ENCODE measurements around the gene DIS3L2. TPM values are rescaled to one million over a fixed set of nuclear protein-coding genes. Genes with fewer than 3 reads are reported as not detected.

The DIS3L2 gene
- total and polyA plus RNA-seq, 2 of the 8 experiments (the other 6 are each of a cell fraction or from before 2014, with no cell fraction given) = 11.5 to 21.6 TPM

- Histone ChIP-seq H3K79me1 (ENCODE audit: low read depth, low read length) (no peaks in the 10 kb centered on the region), H4K8ac (ENCODE audit: extremely low read depth, insufficient read depth, low read length) (no peak overlapping the region; the same call in 1 of the 2 replicates), H2BK12ac (ENCODE audit: low read depth, low read length) (no peak overlapping the region), H4K91ac (replicated peaks; ENCODE audit: insufficient read length, low read length) (no peak overlapping the region), H2BK5ac (ENCODE audit: low read depth, low read length) (no peak overlapping the region), H3K9me3 (ENCODE audit: insufficient read depth in 2 of 2, low read depth in 1 of 2, low read length in 1 of 2) (no peaks in the 10 kb centered on the region), H3K4me1 (replicated peaks in 1 of 4; ENCODE audit: control insufficient read depth in 3 of 4, insufficient read depth in 4 of 4, low read length in 3 of 4) (peaks cover 0 to 2% (median 0%) of the 10 kb centered on the region in 4 experiments; a peak in 2 of 7 replicates), H3K14ac (ENCODE audit: insufficient read length) (no peak overlapping the region), H2BK15ac (ENCODE audit: low read length) (no peak overlapping the region), H2BK20ac (ENCODE audit: low read length) (no peak overlapping the region), H3K23ac (ENCODE audit: insufficient read length) (no peak overlapping the region), H2BK120ac (replicated peaks; ENCODE audit: low read depth, low read length) (no peak overlapping the region), H4K20me1 (replicated peaks in 1 of 2; ENCODE audit: control insufficient read depth in 1 of 2, insufficient read depth in 2 of 2, low read length in 2 of 2) (no peaks in the 10 kb centered on the region), H4K5ac (ENCODE audit: insufficient read length, low read depth, low read length) (no peak overlapping the region), H3K23me2 (ENCODE audit: low read depth, low read length) (no peaks in the 10 kb centered on the region), H3K56ac (replicated peaks; ENCODE audit: insufficient read length, low read depth, low read length) (no peak overlapping the region), H3K4ac (replicated peaks; ENCODE audit: insufficient read length, low read depth, low read length) (no peak overlapping the region), H3K27me3 (replicated peaks in 1 of 4; ENCODE audit: control insufficient read depth in 3 of 4, extremely low read depth in 1 of 4, insufficient read depth in 3 of 4, low read length in 3 of 4) (no peaks in the 10 kb centered on the region; a peak in 1 of 7 replicates), H3K4me3 (ENCODE audit: extremely low read depth in 1 of 4, insufficient read depth in 2 of 4, low read depth in 3 of 4, low read length in 4 of 4) (no peak overlapping the region), H3K4me2 (ENCODE audit: insufficient read depth in 1 of 2, low read depth in 2 of 2, low read length in 2 of 2) (no peak overlapping the region), H2AFZ (ENCODE audit: low read length) (peak overlapping the region; percentile 15; the same call in 1 of the 2 replicates), H2AK5ac (ENCODE audit: low read depth, low read length) (no peak overlapping the region), H3K9ac (replicated peaks in 1 of 4; ENCODE audit: extremely low read depth in 1 of 4, low read depth in 3 of 4, low read length in 3 of 4) (no peak overlapping the region), H3K18ac (ENCODE audit: extremely low read depth, low read length) (no peak overlapping the region), H3K27ac (ENCODE audit: low read depth, low read length) (no peak overlapping the region), H3K36me3 (ENCODE audit: control insufficient read depth in 2 of 4, insufficient read depth in 4 of 4, low read length in 3 of 4) (no peaks in the 10 kb centered on the region), H3K79me2 (ENCODE audit: control insufficient read depth in 1 of 2, insufficient read depth in 2 of 2, low read length in 2 of 2) (no peaks in the 10 kb centered on the region)
- 84% methylated on average over 8 of the region's 8 CpGs; no CpG with 5 or more reads in 1 of the 2 experiments for WGBS, 2 experiments (ENCODE audit: extremely low coverage in 1 of 2, insufficient coverage in 1 of 2, insufficient read length in 1 of 2, insufficient replicate concordance in 2 of 2, low coverage in 1 of 2, low lambda C conversion rate in 2 of 2, missing lambda C conversion rate in 1 of 2)
- CTCF ChIA-PET (ENCODE audit: partially characterized antibody) = interaction anchor here (0.5 to 3.6 kb wide), 15 partner anchors 8 to 495 kb away, joined by 3 to 17 read pairs (median 3); partner anchors contain the start of gene NPPC
- TF ChIP-seq CBX5 (IDR thresholded peaks at IDR 0.05; ENCODE audit: low read depth, low read length) (no peak), JUN (IDR thresholded peaks at IDR 0.05; ENCODE audit: low read depth, low read length) (no peak), KDM1A (IDR thresholded peaks at IDR 0.05; ENCODE audit: borderline replicate concordance, low read length) (no peak), RXRA (IDR thresholded peaks at IDR 0.05; ENCODE audit: insufficient read depth, low read depth, low read length) (no peak), ATF3 (IDR thresholded peaks at IDR 0.05; ENCODE audit: insufficient read depth, low read depth, low read length) (no peak), BCL11A (IDR thresholded peaks at IDR 0.05; ENCODE audit: low read depth in 2 of 2, low read length in 2 of 2) (no peak), SIN3A (conservative IDR thresholded peaks at IDR 0.05 in 1 of 2, IDR thresholded peaks at IDR 0.05 in 1 of 2; ENCODE audit: low read depth in 1 of 2, low read length in 2 of 2) (no peak), SAP30 (IDR thresholded peaks at IDR 0.05; ENCODE audit: insufficient read depth, insufficient replicate concordance, low read length) (no peak), TAF1 (IDR thresholded peaks at IDR 0.05; ENCODE audit: low read depth, low read length) (no peak), JUND (IDR thresholded peaks at IDR 0.05; ENCODE audit: low read length) (no peak)
- DNase-seq (ENCODE audit: low read depth in 1 of 2, low spot score in 2 of 2) (peak in 1 of 2 experiments; percentile 29), FAIRE-seq (no peak)
- POLR2A ChIA-PET (ENCODE audit: partially characterized antibody) = interaction anchor here (0.6 to 2.0 kb wide), 2 partner anchors 9 to 452 kb away, joined by 3 to 10 read pairs; partner anchors contain the start of gene NPPC
Observed at GRCh38 chr2:231934441-231935206, 26.9 kb upstream of the DIS3L2 start.

All from H1 (cell line).